GM12878 (cell line): ENCODE results near the gene MEGF11. TPM values are rescaled to one million over a fixed set of nuclear protein-coding genes. Genes with fewer than 3 reads are reported as not detected.

ENCODE experiments used
- ATAC-seq: fragments of 200-7000 bp; cut with Tn5 transposase; 3 replicates; pipeline ENCODE4 v1.9.1; 2020; ENCODE audit warnings: mild to moderate bottlenecking, moderate library complexity
- BruUV-seq: library from RNA; stranded (reverse); fragments of 400-500 nt; replicated peaks from 2 replicates; lab custom pipeline; 2021; lab: Mats Ljungman, UMichigan
- CTCF ChIA-PET: fragments of 300-600 bp; sonication (Branson Sonifier 250); formaldehyde crosslinking; extraction: SDS; loops from one replicate; lab custom pipeline; 2021; ENCODE audit warnings: inconsistent platforms; lab: Yijun Ruan, JAX
- POLR2A ChIA-PET: fragments of 350-600 bp; formaldehyde crosslinking; extraction: SDS; loops from one replicate; lab custom pipeline; 2021; ENCODE audit warnings: inconsistent platforms; lab: Charles Lee
- RAD21 ChIA-PET: fragments of 300-600 bp; sonication (Branson Sonifier 250); formaldehyde crosslinking; loops from one replicate; lab custom pipeline; 2023; ENCODE audit warnings: antibody characterized with exemption; ENCODE audit not compliant: unreplicated experiment; lab: Charles Lee
- SMC1A ChIA-PET: fragments of 300-600 bp; sonication (Branson Sonifier 250); formaldehyde crosslinking; loops from one replicate; lab custom pipeline; 2023; ENCODE audit not compliant: unreplicated experiment, uncharacterized antibody; lab: Charles Lee
- DNase-seq: peaks from one replicate; pipeline ENCODE4 v3.0.0-alpha.2; 2011; ENCODE audit warnings: low read depth, low spot score
- FAIRE-seq: peaks from 3 replicates; lab custom pipeline; 2011; peaks lifted over from hg19 to GRCh38; lab: Jason Lieb, UNC
- H2AFZ ChIP-seq: 2 replicates; pipeline ENCODE4 v1.6.0; 2011; ENCODE audit warnings: low read depth, low read length, control low read depth; ENCODE audit not compliant: control insufficient read depth
- H3K27ac ChIP-seq: 2 replicates; pipeline ENCODE4 v1.5.1; 2011; ENCODE audit warnings: control low read depth; ENCODE audit not compliant: control insufficient read depth, insufficient read depth
- H3K27me3 ChIP-seq, 2 experiments: replicated peaks in 1 of 2; 2 replicates each; pipeline versions ENCODE4 v1.6.0 to v1.6.1; 2011; ENCODE audit warnings: low read length in 1 of 2; ENCODE audit not compliant: control insufficient read depth in 2 of 2, insufficient read depth in 2 of 2
- H3K36me3 ChIP-seq, 2 experiments: 2 replicates each; pipeline ENCODE4 v1.5.1; 2011; ENCODE audit warnings: low read length in 1 of 2; ENCODE audit not compliant: control insufficient read depth in 2 of 2, insufficient read depth in 2 of 2
- H3K4me1 ChIP-seq: 2 replicates; pipeline ENCODE4 v1.6.1; 2011; ENCODE audit warnings: mild to moderate bottlenecking, low read length, moderate library complexity, mixed read lengths; ENCODE audit not compliant: control insufficient read depth, insufficient read depth
- H3K4me2 ChIP-seq: 2 replicates; pipeline ENCODE4 v1.6.0; 2011; ENCODE audit warnings: control low read depth; ENCODE audit not compliant: control insufficient read depth, insufficient read depth
- H3K4me3 ChIP-seq: fragments of 200-600 bp; sonication (generic); 2 replicates; pipeline ENCODE4 v1.5.1; 2016
- H3K79me2 ChIP-seq: 2 replicates; pipeline ENCODE4 v1.6.0; 2011; ENCODE audit warnings: low read length; ENCODE audit not compliant: control insufficient read depth, insufficient read depth
- H3K9ac ChIP-seq: 2 replicates; pipeline ENCODE4 v1.8.0; 2011; ENCODE audit warnings: low read length, control low read depth, mixed read lengths; ENCODE audit not compliant: control insufficient read depth, insufficient read depth
- H3K9me3 ChIP-seq: replicated peaks from 3 replicates; pipeline ENCODE4 v1.5.1; 2011; ENCODE audit warnings: mild to moderate bottlenecking, low read length; ENCODE audit not compliant: control insufficient read depth, insufficient read depth
- H4K20me1 ChIP-seq: 2 replicates; pipeline ENCODE4 v1.6.0; 2011; ENCODE audit not compliant: control insufficient read depth, insufficient read depth
- BACH1 ChIP-seq: fragments of 450-650 bp; IDR thresholded peaks from 2 replicates; pipeline ENCODE4 v1.6.1; 2017; ENCODE audit warnings: mild to moderate bottlenecking, borderline replicate concordance
- E2F4 ChIP-seq: IDR thresholded peaks from 2 replicates; pipeline ENCODE4 v1.6.1; 2012; ENCODE audit warnings: low read depth, low read length, improper control_type of control experiment
- ESRRA ChIP-seq: IDR thresholded peaks from 2 replicates; pipeline ENCODE4 v1.6.1; 2012; ENCODE audit warnings: mild to moderate bottlenecking, low read length, improper control_type of control experiment
- ETV6 ChIP-seq, 2 experiments: fragments of 450-650 bp in 1 of 2; IDR thresholded peaks in 1 of 2; conservative IDR thresholded peaks in 1 of 2; 2 replicates each; pipeline ENCODE4 v1.6.1; 2014; ENCODE audit warnings: antibody characterized with exemption in 1 of 2, borderline replicate concordance in 1 of 2, low read depth in 1 of 2, mild to moderate bottlenecking in 1 of 2, moderate library complexity in 1 of 2
- HCFC1 ChIP-seq: fragments of 150-350 bp; IDR thresholded peaks from 2 replicates; pipeline ENCODE4 v1.6.1; 2014; ENCODE audit warnings: low read length
- JUNB ChIP-seq: IDR thresholded peaks from 2 replicates; pipeline ENCODE4 v1.6.1; 2016; ENCODE audit warnings: antibody characterized with exemption, mild to moderate bottlenecking
- MXI1 ChIP-seq: fragments of 150-350 bp; IDR thresholded peaks from 2 replicates; pipeline ENCODE4 v1.6.1; 2011; ENCODE audit warnings: low read depth, mild to moderate bottlenecking, inconsistent platforms, low read length, improper control_type of control experiment
- NFYA ChIP-seq: IDR thresholded peaks from 2 replicates; pipeline ENCODE4 v1.6.1; 2011; ENCODE audit warnings: low read depth, mild to moderate bottlenecking, low read length, improper control_type of control experiment, borderline replicate concordance
- SMAD1 ChIP-seq: fragments of 450-650 bp; IDR thresholded peaks from 2 replicates; pipeline ENCODE4 v1.6.1; 2018; ENCODE audit warnings: mild to moderate bottlenecking, low read depth; ENCODE audit not compliant: partially characterized antibody
- SMC3 ChIP-seq: IDR thresholded peaks from 2 replicates; pipeline ENCODE4 v1.6.1; 2011; ENCODE audit warnings: low read length, improper control_type of control experiment, borderline replicate concordance
- SREBF1 ChIP-seq: IDR thresholded peaks from 2 replicates; pipeline ENCODE4 v1.6.1; 2012; ENCODE audit warnings: mild to moderate bottlenecking, low read length
- STAT3 ChIP-seq: IDR thresholded peaks from 2 replicates; pipeline ENCODE4 v1.6.1; 2011; ENCODE audit warnings: low read depth, low read length, improper control_type of control experiment
- TCF7 ChIP-seq: IDR thresholded peaks from 2 replicates; pipeline ENCODE4 v1.6.1; 2014; ENCODE audit warnings: antibody characterized with exemption, borderline replicate concordance
- ZSCAN29 ChIP-seq: fragments of 450-650 bp; IDR thresholded peaks from 2 replicates; pipeline ENCODE4 v1.6.1; 2017; ENCODE audit warnings: mild to moderate bottlenecking, moderate library complexity
- WGBS: methylation state at CpG from one replicate; pipeline ENCODE4 v1.1.6; 2016; ENCODE audit warnings: low lambda C conversion rate; ENCODE audit not compliant: insufficient replicate concordance, insufficient coverage; ENCODE audit errors: missing lambda C conversion rate; 5-methylcytosine and 5-hydroxymethylcytosine counted together
- in situ Hi-C: fragments of 300-500 bp; cut with MboI; formaldehyde crosslinking; loops from 9 replicates; pipeline ENCODE4 v1.14.3; 2018; ENCODE audit warnings: mixed read lengths
- intact Hi-C: fragments of 100-400 bp; cut with micrococcal nuclease; formaldehyde crosslinking; loops from one replicate; pipeline ENCODE4 v1.14.2; 2022; ENCODE audit not compliant: unreplicated experiment
- polyA plus RNA-seq, 11 experiments: library from polyadenylated mRNA; depleted of rRNA in 4 of 11; unstranded in 6 of 11; stranded (reverse) in 5 of 11; fragments of >200 nt; fragmentation: Nextera tagmentation in 4 of 11; fragmentation: Illumina TruSeq in 1 of 11; extraction: Ambion mirVana in 4 of 11; extraction: Trizol in 1 of 11; gene quantifications; 1 replicate in 1 of 11; 2 replicates in 10 of 11; pipeline versions ENCODE4 v1.2.1 to v1.2.3, GENCODE V29; 2011 to 2016; ENCODE audit warnings: inconsistent platforms in 2 of 11, missing spikeins in 2 of 11, low read depth in 1 of 11
- total RNA-seq, 4 experiments: library from RNA; depleted of rRNA in 3 of 4; stranded (reverse); fragments of >200 nt in 3 of 4; fragmentation: Illumina TruSeq in 1 of 4; extraction: Trizol in 1 of 4; gene quantifications; 2 replicates each; pipeline versions ENCODE4 v1.2.1 to v1.2.3, GENCODE V29; 2013 to 2021
- TF ChIP-seq, protein P1 (sequence below): fragments of 450-650 bp; IDR thresholded peaks from 2 replicates; pipeline ENCODE4 v1.6.1; 2016; ENCODE audit warnings: mild to moderate bottlenecking
- TF ChIP-seq, protein P2 (sequence below): IDR thresholded peaks from 2 replicates; pipeline ENCODE4 v1.6.1; 2011; ENCODE audit warnings: borderline replicate concordance, low read depth, mild to moderate bottlenecking, moderate library complexity, low read length; ENCODE audit not compliant: insufficient read depth, poor library complexity, severe bottlenecking

Gene MEGF11
- total and polyA plus RNA-seq, 10 of the 15 experiments (the other 5 are each of a cell fraction or from before 2014, with no cell fraction given): 0.03 to 1.7 (median 0.49) TPM

- DNase-seq (no peak), ATAC-seq (no peak), FAIRE-seq (no peak)
- H4K20me1 ChIP-seq: no peaks in the 10 kb centered on the region
- H2AFZ ChIP-seq: no peak overlapping the region
- ChIA-PET SMC1A (interaction anchor here (1.7 kb wide), 1 partner anchor 16 kb away, joined by 4 read pairs; no protein-coding TSS in a partner anchor), RAD21 (no interaction called here), CTCF (interaction anchor here (1.4 kb wide), 3 partner anchors 11 to 559 kb away, joined by 3 to 5 read pairs (median 4); partner anchors contain the start of gene INTS14), POLR2A (interaction anchor here (0.6 kb wide), 1 partner anchor 339 kb away, joined by 3 read pairs; no protein-coding TSS in a partner anchor)
- intact Hi-C loops: no loop called here
- TF ChIP-seq ETV6 (conservative IDR thresholded peaks at IDR 0.05 in 1 of 2, IDR thresholded peaks at IDR 0.05 in 1 of 2; ENCODE audit: borderline replicate concordance in 1 of 2, low read depth in 1 of 2) (no peak), MXI1 (no peak), NFYA (no peak), SREBF1 (no peak), TCF7 (no peak), SMAD1 (no peak), E2F4 (no peak), ESRRA (no peak), JUNB (no peak), ZSCAN29 (no peak), STAT3 (no peak), SMC3 (no peak), BACH1 (no peak), HCFC1 (no peak)
- TF ChIP-seq, protein P1, sequence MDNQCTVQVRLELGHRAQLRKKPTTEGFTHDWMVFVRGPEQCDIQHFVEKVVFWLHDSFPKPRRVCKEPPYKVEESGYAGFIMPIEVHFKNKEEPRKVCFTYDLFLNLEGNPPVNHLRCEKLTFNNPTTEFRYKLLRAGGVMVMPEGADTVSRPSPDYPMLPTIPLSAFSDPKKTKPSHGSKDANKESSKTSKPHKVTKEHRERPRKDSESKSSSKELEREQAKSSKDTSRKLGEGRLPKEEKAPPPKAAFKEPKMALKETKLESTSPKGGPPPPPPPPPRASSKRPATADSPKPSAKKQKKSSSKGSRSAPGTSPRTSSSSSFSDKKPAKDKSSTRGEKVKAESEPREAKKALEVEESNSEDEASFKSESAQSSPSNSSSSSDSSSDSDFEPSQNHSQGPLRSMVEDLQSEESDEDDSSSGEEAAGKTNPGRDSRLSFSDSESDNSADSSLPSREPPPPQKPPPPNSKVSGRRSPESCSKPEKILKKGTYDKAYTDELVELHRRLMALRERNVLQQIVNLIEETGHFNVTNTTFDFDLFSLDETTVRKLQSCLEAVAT: no peak
- TF ChIP-seq, protein P2, sequence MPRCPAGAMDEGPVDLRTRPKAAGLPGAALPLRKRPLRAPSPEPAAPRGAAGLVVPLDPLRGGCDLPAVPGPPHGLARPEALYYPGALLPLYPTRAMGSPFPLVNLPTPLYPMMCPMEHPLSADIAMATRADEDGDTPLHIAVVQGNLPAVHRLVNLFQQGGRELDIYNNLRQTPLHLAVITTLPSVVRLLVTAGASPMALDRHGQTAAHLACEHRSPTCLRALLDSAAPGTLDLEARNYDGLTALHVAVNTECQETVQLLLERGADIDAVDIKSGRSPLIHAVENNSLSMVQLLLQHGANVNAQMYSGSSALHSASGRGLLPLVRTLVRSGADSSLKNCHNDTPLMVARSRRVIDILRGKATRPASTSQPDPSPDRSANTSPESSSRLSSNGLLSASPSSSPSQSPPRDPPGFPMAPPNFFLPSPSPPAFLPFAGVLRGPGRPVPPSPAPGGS: no peak
- 41% methylated on average over 5 of the region's 5 CpGs for WGBS
- H3K4me1 ChIP-seq: peaks cover 8% of the 10 kb centered on the region
- H3K9me3 ChIP-seq: no peaks in the 10 kb centered on the region
- H3K27me3 ChIP-seq: 0 out of 4 replicates have a peak, but pooled peaks cover 0 to 1% of the 10 kb centered on the region in 2 experiments
- in situ Hi-C loops: no loop called here
- no peaks in the 10 kb centered on the region for H3K79me2 ChIP-seq
- no peak overlapping the region for H3K9ac ChIP-seq
- H3K4me2 ChIP-seq: no peak overlapping the region
- BruUV-seq: no TSS peak
- H3K27ac ChIP-seq: no peak overlapping the region
- no peak overlapping the region for H3K4me3 ChIP-seq
- H3K36me3 ChIP-seq: no peaks in the 10 kb centered on the region
Observed at GRCh38 chr15:66170716-66171115, 82.8 kb downstream of the MEGF11 start.
